Anterior cingulate cortex (tissue), 58 donors: ENCODE measurements around the gene KRTAP10-7.
"Not testable (repeated sequence)": the region's sequence is repeated elsewhere in the genome, so short reads cannot be mapped to it uniquely, and the experiment has no call there.

ENCODE experiments used
- DNase-seq, 58 donors: peaks; one replicate each; lab custom pipeline; 2025; lab: John Stamatoyannopoulos, UW

Gene KRTAP10-7

GRCh38 chr21:44571296-44571695 lies 29.1 kb upstream of the KRTAP10-7 start:
- DNase-seq: no peak

GRCh38 chr21:44571844-44572782 lies 28.3 kb upstream of the KRTAP10-7 start:
- DNase-seq: no peak

GRCh38 chr21:44572959-44573583 lies 27.3 kb upstream of the KRTAP10-7 start:
- no peak for DNase-seq

- not testable (repeated sequence) for DNase-seq
Observed at GRCh38 chr21:44573630-44574456, 26.6 kb upstream of the KRTAP10-7 start, which contains the start of gene KRTAP10-4. Gene KRTAP10-4, plus strand, starts transcription at chr21:44573729. Its CDS starts 30 bp downstream, at chr21:44573759.

GRCh38 chr21:44574457-44575306 lies 25.7 kb upstream of the KRTAP10-7 start:
- DNase-seq: no peak

- DNase-seq: no peak
Observed at GRCh38 chr21:44575307-44576024, 24.9 kb upstream of the KRTAP10-7 start.

- DNase-seq: no peak
Observed at GRCh38 chr21:44576025-44576420, 24.4 kb upstream of the KRTAP10-7 start.

GRCh38 chr21:44578371-44579055 lies 21.9 kb upstream of the KRTAP10-7 start:
- no peak for DNase-seq

- no peak for DNase-seq
Observed at GRCh38 chr21:44579056-44579832, 21.2 kb upstream of the KRTAP10-7 start.

GRCh38 chr21:44579833-44580144 lies 20.6 kb upstream of the KRTAP10-7 start:
- DNase-seq: no peak

GRCh38 chr21:44580231-44580821 lies 20.1 kb upstream of the KRTAP10-7 start, which contains the start of gene KRTAP10-5:
Gene KRTAP10-5, minus strand, starts transcription at chr21:44580604. Its CDS starts 26 bp downstream, at chr21:44580578.
- not testable (repeated sequence) for DNase-seq

GRCh38 chr21:44581158-44581557 lies 19.2 kb upstream of the KRTAP10-7 start:
- no peak for DNase-seq

- no peak for DNase-seq
Observed at GRCh38 chr21:44582055-44582454, 18.3 kb upstream of the KRTAP10-7 start.

GRCh38 chr21:44583089-44583799 lies 17.2 kb upstream of the KRTAP10-7 start:
- peak in 1 of 58 donors; percentile 6 for DNase-seq

GRCh38 chr21:44583800-44584147 lies 16.6 kb upstream of the KRTAP10-7 start:
- no peak for DNase-seq

- DNase-seq: no peak
Observed at GRCh38 chr21:44585892-44586291, 14.5 kb upstream of the KRTAP10-7 start.

- no peak for DNase-seq
Observed at GRCh38 chr21:44589094-44589493, 11.3 kb upstream of the KRTAP10-7 start.
